H1 (cell line): Measurements from ENCODE around the gene IQUB.

Experiments
- ATF2 ChIP-seq: IDR thresholded peaks from 2 replicates; pipeline ENCODE4 v1.6.1; 2012; ENCODE audit warnings: low read length, inconsistent platforms
- CBX5 ChIP-seq: fragments of 300-800, 300-1000 bp; sonication (generic); IDR thresholded peaks from 2 replicates; pipeline ENCODE4 v1.7.1; 2016; ENCODE audit warnings: antibody characterized with exemption, low read length, low read depth
- CTCF ChIP-seq, 3 experiments: IDR thresholded peaks; 1 replicate in 2 of 3; 2 replicates in 1 of 3; pipeline versions ENCODE4 v1.5.1 to v1.6.1; 2011; ENCODE audit warnings: low read length in 3 of 3, mild to moderate bottlenecking in 3 of 3, inconsistent platforms in 2 of 3, low read depth in 1 of 3, moderate library complexity in 1 of 3; ENCODE audit not compliant: insufficient read depth in 1 of 3; ENCODE audit errors: control extremely low read depth in 1 of 3
- EZH2 ChIP-seq: fragments of 200-600 bp; sonication (generic); IDR thresholded peaks from 2 replicates; pipeline ENCODE4 v1.7.1; 2012; ENCODE audit warnings: low read depth, mild to moderate bottlenecking, moderate library complexity, low read length, inconsistent platforms; ENCODE audit not compliant: severe bottlenecking
- GABPA ChIP-seq: IDR thresholded peaks from 2 replicates; pipeline ENCODE4 v1.6.1; 2011; ENCODE audit warnings: mild to moderate bottlenecking, low read length, moderate library complexity, borderline replicate concordance; ENCODE audit not compliant: insufficient read depth
- SIN3A ChIP-seq, 2 experiments: IDR thresholded peaks in 1 of 2; conservative IDR thresholded peaks in 1 of 2; 2 replicates each; pipeline ENCODE4 v1.6.1; 2011 to 2012; ENCODE audit warnings: low read length in 2 of 2, improper control_type of control experiment in 1 of 2, low read depth in 1 of 2, mild to moderate bottlenecking in 1 of 2
- TAF1 ChIP-seq: IDR thresholded peaks from 2 replicates; pipeline ENCODE4 v1.6.1; 2011; ENCODE audit warnings: mild to moderate bottlenecking, low read depth, low read length

- no peak for TF ChIP-seq ATF2
- no peak for TF ChIP-seq TAF1
- TF ChIP-seq CBX5 = no peak
- no peak for TF ChIP-seq CTCF (IDR thresholded peaks at IDR 0.05; ENCODE audit: control extremely low read depth in 1 of 3, insufficient read depth in 1 of 3, low read depth in 1 of 3, low read length in 3 of 3)
- TF ChIP-seq SIN3A (conservative IDR thresholded peaks at IDR 0.05 in 1 of 2, IDR thresholded peaks at IDR 0.05 in 1 of 2; ENCODE audit: low read depth in 1 of 2, low read length in 2 of 2) = no peak
- no peak for TF ChIP-seq GABPA
- TF ChIP-seq EZH2 = no peak
These were observed 118.8 kb downstream of the IQUB start for GRCh38 chr7:123415625-123416024.
